HG03354 (cell line): ENCODE results near the gene HPDL.
"Not testable (repeated sequence)": the region's sequence is repeated elsewhere in the genome, so short reads cannot be mapped to it uniquely, and the experiment has no call there.

ENCODE experiments used
- ATAC-seq: cut with Tn5 transposase; IDR thresholded peaks from one replicate; pipeline ENCODE4 v1.9.1; 2021; ENCODE audit warnings: mild to moderate bottlenecking; ENCODE audit not compliant: unreplicated experiment, poor library complexity, severe bottlenecking

Gene HPDL

DNA sequence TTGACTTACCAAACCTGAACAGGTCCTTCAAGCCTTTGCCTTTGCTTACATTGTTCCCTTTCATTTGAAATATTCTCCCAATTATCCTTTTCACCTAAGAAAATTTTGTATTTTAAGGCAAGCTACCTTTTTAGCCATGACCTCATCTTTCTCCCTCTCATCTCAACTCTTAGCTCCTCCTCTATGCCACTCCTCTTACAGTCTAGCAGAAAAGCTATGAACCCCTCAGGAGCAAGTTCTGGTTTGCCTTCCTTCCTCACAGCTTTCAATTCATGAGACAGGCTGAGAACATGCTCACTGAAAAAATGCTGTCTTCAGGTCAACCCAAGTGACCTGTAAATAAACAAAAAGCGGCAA is 21.9 kb downstream of the HPDL start:
- ATAC-seq, result no peak

DNA sequence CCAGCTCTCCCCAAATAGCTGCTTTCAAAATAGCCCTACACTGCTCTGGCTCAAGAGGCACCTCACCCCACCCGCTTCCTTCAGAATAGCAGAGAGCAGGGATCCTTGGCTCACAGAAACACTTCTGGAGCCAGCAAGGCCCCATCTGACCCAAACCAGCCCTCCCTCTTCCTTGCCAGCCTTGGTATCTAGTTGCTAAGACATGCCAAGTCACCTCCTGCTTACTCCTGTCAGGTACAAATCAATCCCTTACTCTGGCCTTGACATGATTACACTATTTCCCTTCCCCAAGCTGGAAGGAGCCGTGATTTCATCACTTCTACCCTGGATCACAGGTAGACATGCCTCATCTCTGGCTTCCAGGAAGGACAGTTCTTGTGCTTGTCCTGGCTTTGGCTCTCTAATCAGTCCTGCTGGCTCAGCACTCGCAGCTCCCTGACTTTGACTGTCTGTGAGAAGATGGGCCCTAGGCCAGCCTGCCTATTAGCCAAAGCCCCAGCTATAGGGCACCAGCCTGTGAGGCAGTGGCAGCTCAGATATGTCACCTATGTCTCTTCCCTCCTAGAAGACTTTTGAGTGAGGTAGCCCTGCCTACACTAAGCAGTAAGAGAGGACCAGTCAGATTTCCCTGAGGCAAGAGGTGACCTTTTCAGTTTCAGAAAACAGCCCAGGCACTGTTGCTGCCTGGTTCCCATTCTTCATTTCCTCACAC is 22.4 kb downstream of the HPDL start:
- ATAC-seq, result no peak

DNA sequence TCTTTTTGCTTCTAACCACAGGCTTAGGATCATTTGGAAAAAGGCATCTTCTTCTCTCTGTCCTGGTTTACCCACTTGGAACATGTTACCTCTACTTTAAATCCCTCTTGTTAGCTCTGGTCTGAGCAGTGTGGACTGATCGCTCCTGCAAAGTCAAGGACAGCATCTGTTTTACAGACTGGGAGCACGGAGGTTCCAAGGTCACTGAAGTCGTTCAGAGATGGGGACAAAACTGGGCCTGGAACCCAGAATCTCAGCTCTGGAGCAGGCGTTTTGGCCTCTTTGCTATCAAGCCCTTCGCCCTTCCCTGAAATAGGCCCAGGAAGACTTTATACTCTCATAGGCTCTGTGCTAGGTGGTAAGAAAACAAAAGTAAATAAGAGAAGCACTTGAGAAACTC is 24.8 kb downstream of the HPDL start:
- no peak for ATAC-seq

DNA sequence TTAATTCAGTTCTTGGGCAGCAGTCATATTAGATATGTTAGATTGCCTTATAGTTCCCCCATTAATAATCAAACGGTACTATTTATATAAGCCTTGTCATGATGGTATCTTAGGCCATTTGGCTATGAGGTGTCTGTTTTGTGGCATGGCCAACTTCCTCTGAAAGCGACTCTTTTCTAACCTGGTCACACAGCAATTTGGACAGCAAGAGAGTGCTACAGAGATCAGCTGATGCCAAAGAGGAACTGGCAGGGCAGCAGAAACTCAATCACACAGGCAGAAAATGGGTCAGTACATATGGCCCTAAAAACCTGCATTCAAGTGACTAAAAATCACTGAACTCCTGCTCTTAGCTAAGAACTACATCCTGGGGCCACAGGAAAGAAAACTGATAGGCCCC is 27.0 kb downstream of the HPDL start:
- no peak for ATAC-seq

DNA sequence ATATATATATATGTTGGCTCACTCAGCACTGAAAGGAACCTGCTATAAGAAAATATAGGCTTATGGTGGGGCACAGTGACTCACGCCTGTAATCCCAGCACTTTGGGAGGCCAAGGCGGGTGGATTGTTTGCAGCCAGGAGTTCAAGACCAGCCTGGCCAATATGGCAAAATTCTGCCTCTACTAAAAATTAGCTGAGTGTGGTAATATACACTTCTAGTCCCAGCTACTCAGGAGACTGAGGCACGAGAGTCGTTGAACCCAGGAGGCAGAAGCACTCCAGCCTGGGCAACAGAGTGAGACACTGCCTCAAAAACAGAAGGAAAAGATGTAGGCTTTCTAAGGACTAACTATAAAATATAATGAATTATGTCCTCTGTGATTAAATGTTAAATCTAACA is 28.1 kb downstream of the HPDL start:
- no peak for ATAC-seq

DNA sequence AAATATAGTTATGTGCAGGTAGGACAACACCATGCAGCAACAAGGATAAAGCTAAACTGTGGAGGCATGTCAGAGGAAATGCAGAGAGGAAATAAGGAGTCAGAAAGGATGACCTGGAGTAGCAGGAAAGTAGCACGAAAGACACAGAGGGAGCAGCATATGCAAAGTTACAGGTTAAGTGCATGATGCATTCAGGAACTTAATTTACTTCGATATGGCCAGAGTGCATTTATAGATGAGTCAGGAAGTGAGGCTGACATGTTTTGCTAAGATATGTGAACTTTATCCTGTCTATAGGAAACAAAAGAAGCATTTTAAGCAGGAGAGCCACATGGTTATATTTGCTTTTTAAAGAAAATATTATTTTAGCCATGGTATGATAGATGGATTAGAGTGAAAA is 29.0 kb downstream of the HPDL start:
- no peak for ATAC-seq

DNA sequence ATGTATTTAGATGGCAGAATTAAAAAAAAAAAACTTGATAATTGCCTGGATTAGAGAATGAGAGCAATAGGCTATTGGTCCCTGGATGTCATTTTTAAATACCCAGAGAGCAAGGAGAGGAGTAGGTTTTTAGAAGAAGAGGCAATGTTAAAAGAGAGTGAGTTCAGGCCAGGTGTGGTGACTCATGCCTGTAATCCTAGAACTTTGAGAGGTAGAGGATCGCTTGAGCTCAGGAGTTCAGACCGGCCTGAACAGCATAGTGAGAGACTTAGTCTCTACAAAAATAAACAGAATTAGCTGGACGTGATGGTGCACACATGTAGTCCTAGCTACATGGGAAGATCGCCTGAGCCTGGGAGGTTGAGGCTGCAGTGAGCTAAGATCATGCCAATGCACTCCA is 29.5 kb downstream of the HPDL start:
- no peak for ATAC-seq

DNA sequence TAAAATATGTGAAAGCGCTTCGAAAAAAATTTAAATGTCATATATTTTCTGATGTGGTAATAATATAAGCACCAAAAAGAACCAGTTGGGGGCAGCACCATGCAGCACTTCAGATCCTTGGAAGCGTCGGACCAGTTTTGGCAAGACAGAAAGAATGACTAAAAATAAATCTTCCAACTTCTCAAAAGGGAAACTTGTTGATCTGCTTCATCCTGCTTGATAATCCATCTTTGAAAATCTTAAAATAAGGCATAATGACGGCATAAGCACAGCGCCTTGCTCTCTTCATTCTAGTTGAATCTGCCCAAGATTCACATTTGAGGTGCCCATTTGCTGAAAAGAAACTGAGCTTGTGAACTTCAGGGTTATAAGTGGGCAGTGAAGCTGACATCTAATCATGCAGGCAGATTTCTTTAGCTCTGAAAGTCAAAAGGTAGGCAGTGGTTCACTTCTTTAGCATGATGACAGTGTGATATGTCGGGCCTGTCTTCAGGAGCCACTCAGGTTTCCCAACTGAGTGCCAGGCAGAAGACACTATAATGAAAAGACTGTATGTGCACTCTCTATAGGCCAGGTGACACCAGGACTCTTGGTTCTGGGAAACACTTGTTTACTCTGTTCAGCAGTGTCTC is 33.3 kb downstream of the HPDL start:
- ATAC-seq, result no peak

DNA sequence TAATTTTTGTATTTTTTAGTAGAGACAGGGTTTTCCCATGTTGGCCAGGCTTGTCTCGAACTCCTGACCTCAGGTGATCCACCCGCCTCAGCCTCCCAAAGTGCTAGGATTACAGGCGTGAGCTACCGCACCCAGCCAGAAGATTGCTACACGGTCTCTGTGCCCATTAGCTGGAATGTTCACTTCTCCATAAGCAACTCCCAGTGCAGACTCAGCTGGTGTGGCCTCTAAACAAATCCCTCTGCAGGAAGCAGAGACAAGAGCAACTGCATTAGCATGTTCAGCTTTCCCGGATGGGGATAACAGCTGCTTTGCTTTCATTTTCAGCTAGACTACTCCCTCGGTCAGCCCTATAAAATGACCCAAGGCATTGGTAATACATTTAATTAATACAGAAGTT is 34.3 kb downstream of the HPDL start:
- not testable (repeated sequence) for ATAC-seq

DNA sequence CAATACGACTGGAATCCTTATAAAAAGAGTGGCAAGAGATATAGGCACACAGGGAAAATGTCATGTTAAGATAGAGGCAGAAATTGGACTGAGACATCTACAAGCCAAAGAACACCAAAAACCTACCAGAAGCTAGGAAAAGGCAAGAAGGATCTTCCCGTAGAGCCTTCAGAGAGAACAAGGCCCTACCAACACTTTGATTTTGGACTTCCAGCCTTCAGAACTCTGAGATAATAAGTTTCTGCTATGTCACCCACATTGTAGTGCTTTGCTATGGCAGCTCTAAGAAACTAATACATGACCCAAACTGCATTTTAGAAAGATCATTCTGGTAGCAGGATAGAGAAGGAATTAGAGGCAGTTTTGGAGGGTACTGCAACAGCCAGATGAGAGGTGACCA is 37.6 kb downstream of the HPDL start:
- ATAC-seq, result no peak

DNA sequence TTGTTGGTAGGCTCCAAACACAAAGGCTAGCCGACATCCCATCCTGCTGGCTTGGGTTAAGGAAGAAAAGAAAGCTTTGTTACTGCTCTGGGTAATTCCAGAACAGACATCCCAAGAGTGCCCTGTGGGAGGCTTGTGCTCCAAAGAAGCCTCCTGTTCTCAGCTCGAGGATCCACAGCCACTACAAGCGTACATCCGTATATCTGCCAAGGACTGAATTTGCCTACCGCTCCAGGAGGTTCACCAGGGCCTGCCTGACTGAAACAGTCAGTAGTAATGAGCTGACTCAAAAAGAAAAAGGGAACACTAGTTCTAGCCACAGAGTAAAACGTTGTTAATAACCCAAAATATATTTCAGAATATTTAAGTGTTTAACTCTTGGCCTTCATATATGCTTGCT is 38.4 kb downstream of the HPDL start:
- no peak for ATAC-seq

DNA sequence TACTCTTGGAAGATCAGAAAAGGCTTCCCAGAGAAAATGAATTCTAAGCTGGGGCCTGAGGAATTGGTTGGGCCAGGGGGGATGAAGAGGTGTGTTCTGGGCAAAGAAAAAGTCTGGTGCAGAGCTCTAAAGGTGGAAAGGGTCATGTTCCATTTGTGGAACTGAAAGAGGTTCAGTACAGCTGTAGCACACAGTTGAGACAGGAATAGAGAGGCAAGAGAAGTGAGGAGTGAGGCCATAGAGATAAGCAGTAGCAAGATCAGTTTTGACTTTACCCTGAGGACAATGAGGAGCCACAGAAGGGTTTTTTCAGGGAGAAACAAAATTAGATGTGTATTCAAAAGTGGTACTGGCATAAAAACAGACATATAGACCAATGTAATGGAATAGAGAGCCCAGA is 43.9 kb downstream of the HPDL start:
- no peak for ATAC-seq

DNA sequence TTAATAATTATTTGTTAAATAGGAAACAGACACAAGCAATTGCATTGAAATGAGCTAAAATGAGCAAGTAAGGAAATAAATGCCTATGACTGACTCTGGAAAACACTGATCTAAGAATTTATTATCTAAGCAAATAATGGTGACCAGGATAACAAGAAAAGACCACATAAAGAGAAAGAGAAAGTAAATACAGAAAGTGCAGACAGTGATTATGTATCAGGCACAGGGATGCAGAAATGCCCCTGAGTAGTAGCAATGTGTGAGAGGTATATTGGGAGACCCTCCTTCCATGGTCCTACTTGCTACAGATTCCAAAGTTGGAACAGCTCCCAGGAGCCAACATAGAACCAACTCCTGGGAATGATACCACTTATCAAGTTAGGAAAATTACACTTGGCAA is 46.9 kb downstream of the HPDL start:
- no peak for ATAC-seq

DNA sequence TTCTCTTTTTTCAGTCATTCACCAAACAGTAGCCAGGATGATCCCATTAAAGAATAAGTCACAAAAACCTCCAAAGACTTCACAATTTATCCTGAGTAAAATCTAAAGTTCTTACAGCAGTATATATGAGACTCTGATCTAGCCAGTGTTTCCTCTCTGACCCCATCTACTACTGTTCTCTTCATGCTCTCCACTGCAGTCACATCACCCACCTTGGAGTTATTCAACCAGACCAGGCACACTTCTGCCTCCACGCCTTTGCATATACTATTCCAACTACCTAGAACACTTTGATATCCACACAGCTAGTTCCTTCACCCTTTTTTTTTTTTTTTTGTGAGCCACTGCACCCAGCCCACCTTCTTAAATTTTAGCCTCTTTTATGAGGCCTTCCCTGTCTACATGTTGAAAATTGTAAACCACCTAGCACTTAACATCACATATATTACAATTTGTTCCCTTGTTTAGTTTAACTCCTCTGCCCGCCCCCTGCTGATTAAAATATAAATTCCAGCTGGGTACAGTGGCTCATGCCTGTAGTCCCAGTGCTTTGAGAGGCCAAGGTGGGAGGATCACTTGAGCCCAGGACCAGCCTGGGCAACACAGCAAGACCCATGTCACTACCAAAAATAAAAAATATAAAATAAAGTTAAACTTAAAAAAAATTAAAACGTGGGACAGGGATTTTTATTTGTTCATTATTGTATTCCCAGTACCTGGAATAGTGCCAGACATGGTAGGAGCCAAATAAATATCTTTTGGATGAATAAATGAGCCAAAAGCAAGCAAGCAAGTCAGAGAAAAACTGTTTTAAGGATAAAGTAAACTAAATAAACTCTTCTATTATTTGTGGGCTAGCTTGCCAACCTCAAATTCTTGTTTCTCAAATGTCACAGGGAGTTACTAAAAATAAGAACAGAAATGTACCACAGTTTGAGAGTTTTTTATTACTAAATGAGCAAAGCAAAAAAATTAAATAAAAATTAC is 48.7 kb downstream of the HPDL start:
- no peak for ATAC-seq

DNA sequence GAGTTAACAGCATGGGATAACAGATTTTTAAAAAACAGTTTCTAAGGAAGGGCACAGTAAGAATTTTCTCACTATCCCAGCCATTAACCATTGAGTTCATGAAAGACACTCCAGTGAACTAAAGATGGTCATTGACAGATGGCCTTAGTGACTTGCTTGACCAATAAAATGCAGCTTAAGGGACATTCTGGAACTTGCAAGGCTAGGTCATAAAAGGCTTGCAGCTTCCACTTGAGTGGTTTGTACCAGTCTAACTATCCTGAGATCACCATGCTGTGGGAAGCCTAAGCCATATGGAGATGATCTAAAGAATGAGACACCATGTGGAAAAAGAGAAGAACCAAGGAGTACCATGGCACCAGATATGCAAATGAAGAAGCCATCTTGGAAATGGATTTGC is 51.5 kb downstream of the HPDL start:
- no peak for ATAC-seq
